GM18907 (cell line): Measurements from ENCODE around the gene UBASH3A.

ENCODE experiments used
- ATAC-seq: cut with Tn5 transposase; IDR thresholded peaks from one replicate; pipeline ENCODE4 v1.9.1; 2021; ENCODE audit warnings: mild to moderate bottlenecking, moderate library complexity; ENCODE audit not compliant: unreplicated experiment

The UBASH3A gene

GRCh38 chr21:42429021-42429420 lies 25.3 kb downstream of the UBASH3A start:
- ATAC-seq: no peak

- no peak for ATAC-seq
These were observed 26.2 kb downstream of the UBASH3A start for GRCh38 chr21:42429856-42430255.

- no peak for ATAC-seq
These were observed 26.8 kb downstream of the UBASH3A start for GRCh38 chr21:42430521-42430920.

- ATAC-seq: no peak
These were observed 27.5 kb downstream of the UBASH3A start for GRCh38 chr21:42431196-42431595.

- ATAC-seq: no peak
These were observed 29.0 kb downstream of the UBASH3A start for GRCh38 chr21:42432695-42433094.

- ATAC-seq: no peak
These were observed 30.3 kb downstream of the UBASH3A start for GRCh38 chr21:42433946-42434551.

GRCh38 chr21:42434884-42435283 lies 31.2 kb downstream of the UBASH3A start:
- ATAC-seq: no peak

GRCh38 chr21:42435401-42435800 lies 31.7 kb downstream of the UBASH3A start:
- ATAC-seq: no peak

- ATAC-seq: no peak
These were observed 32.1 kb downstream of the UBASH3A start for GRCh38 chr21:42435833-42436232.

GRCh38 chr21:42436914-42437313 lies 33.2 kb downstream of the UBASH3A start:
- no peak for ATAC-seq

- ATAC-seq: no peak
These were observed 34.1 kb downstream of the UBASH3A start for GRCh38 chr21:42437786-42438185.

GRCh38 chr21:42438316-42439205 lies 34.9 kb downstream of the UBASH3A start:
- ATAC-seq: no peak

- ATAC-seq: no peak
These were observed 35.8 kb downstream of the UBASH3A start for GRCh38 chr21:42439284-42440186.

GRCh38 chr21:42440187-42440792 lies 36.6 kb downstream of the UBASH3A start:
- ATAC-seq: peak; percentile 69

GRCh38 chr21:42441963-42442362 lies 38.3 kb downstream of the UBASH3A start:
- no peak for ATAC-seq

GRCh38 chr21:42443181-42443785 lies 39.6 kb downstream of the UBASH3A start:
- no peak for ATAC-seq

- ATAC-seq: no peak
These were observed 40.4 kb downstream of the UBASH3A start for GRCh38 chr21:42443876-42444744.

GRCh38 chr21:42444745-42445059 lies 41.0 kb downstream of the UBASH3A start:
- no peak for ATAC-seq

- ATAC-seq: no peak
These were observed 41.6 kb downstream of the UBASH3A start for GRCh38 chr21:42445311-42445710.

GRCh38 chr21:42446531-42446930 lies 42.8 kb downstream of the UBASH3A start:
- ATAC-seq: no peak
